Liver (tissue), 9 donors: ENCODE data around the gene RTP2. TPM values are rescaled to one million over a fixed set of nuclear protein-coding genes. Genes with fewer than 3 reads are reported as not detected.

Source experiments
- DNase-seq: peaks from one replicate; pipeline ENCODE4 v3.0.0-alpha.2; 2017; ENCODE audit warnings: low spot score
- H3K27ac ChIP-seq, 2 donors: one replicate each; pipeline ENCODE4 v1.7.0; 2013; ENCODE audit warnings: inconsistent platforms in 2 of 2, low read length in 2 of 2, control low read depth in 1 of 2, low read depth in 1 of 2, mild to moderate bottlenecking in 1 of 2
- H3K27me3 ChIP-seq, 4 donors: one replicate each; pipeline versions ENCODE4 v1.6.1 to v1.7.0; 2013; ENCODE audit warnings: low read length in 3 of 4, inconsistent platforms in 1 of 4, mild to moderate bottlenecking in 1 of 4, moderate library complexity in 1 of 4; ENCODE audit not compliant: control insufficient read depth in 4 of 4, insufficient read depth in 4 of 4
- H3K36me3 ChIP-seq, 4 donors: one replicate each; pipeline versions ENCODE4 v1.6.1 to v1.7.0; 2013; ENCODE audit warnings: low read length in 3 of 4, mild to moderate bottlenecking in 3 of 4, low read depth in 1 of 4, moderate library complexity in 1 of 4; ENCODE audit not compliant: control insufficient read depth in 4 of 4, insufficient read depth in 3 of 4
- H3K4me1 ChIP-seq, 4 donors: one replicate each; pipeline versions ENCODE4 v1.6.1 to v1.7.0; 2013; ENCODE audit warnings: low read length in 3 of 4, mild to moderate bottlenecking in 3 of 4, moderate library complexity in 1 of 4; ENCODE audit not compliant: control insufficient read depth in 4 of 4, insufficient read depth in 4 of 4
- H3K4me3 ChIP-seq, 3 donors: one replicate each; pipeline versions ENCODE4 v1.6.1 to v1.7.0; 2013; ENCODE audit warnings: low read length in 3 of 3, control low read depth in 1 of 3, low read depth in 1 of 3, mild to moderate bottlenecking in 1 of 3
- H3K9ac ChIP-seq, 2 donors: one replicate each; pipeline ENCODE4 v1.7.0; 2013; ENCODE audit warnings: low read length in 2 of 2, mild to moderate bottlenecking in 2 of 2, moderate library complexity in 2 of 2, control low read depth in 1 of 2, low read depth in 1 of 2
- H3K9me3 ChIP-seq, 4 donors: one replicate each; pipeline versions ENCODE4 v1.6.1 to v1.7.0; 2013; ENCODE audit warnings: low read length in 3 of 4; ENCODE audit not compliant: control insufficient read depth in 4 of 4
- EGR1 ChIP-seq, 2 donors: IDR thresholded peaks; 2 replicates each; pipeline ENCODE4 v1.6.1; 2016 to 2018; ENCODE audit warnings: antibody characterized with exemption in 2 of 2, low read depth in 2 of 2
- FOXA1 ChIP-seq: IDR thresholded peaks from 2 replicates; pipeline ENCODE4 v1.6.1; 2016; ENCODE audit warnings: antibody characterized with exemption
- FOXA2 ChIP-seq: IDR thresholded peaks from 2 replicates; pipeline ENCODE4 v1.6.1; 2016; ENCODE audit warnings: antibody characterized with exemption
- GABPA ChIP-seq, 2 donors: IDR thresholded peaks in 1 of 2; conservative IDR thresholded peaks in 1 of 2; 2 replicates each; pipeline ENCODE4 v1.6.1; 2016; ENCODE audit warnings: antibody characterized with exemption in 2 of 2, mild to moderate bottlenecking in 1 of 2, moderate library complexity in 1 of 2
- HNF4A ChIP-seq, 2 donors: conservative IDR thresholded peaks; 2 replicates each; pipeline ENCODE4 v1.6.1; 2016; ENCODE audit warnings: antibody characterized with exemption in 2 of 2, mild to moderate bottlenecking in 2 of 2
- HNF4G ChIP-seq: IDR thresholded peaks from 2 replicates; pipeline ENCODE4 v1.6.1; 2016; ENCODE audit warnings: antibody characterized with exemption
- JUND ChIP-seq, 2 donors: IDR thresholded peaks; 2 replicates each; pipeline ENCODE4 v1.6.1; 2016; ENCODE audit warnings: antibody characterized with exemption in 2 of 2
- NR2F2 ChIP-seq: IDR thresholded peaks from 2 replicates; pipeline ENCODE4 v1.6.1; 2016; ENCODE audit warnings: antibody characterized with exemption
- RAD21 ChIP-seq, 2 donors: IDR thresholded peaks; 2 replicates each; pipeline ENCODE4 v1.6.1; 2016; ENCODE audit warnings: antibody characterized with exemption in 2 of 2, mild to moderate bottlenecking in 2 of 2
- RXRA ChIP-seq, 2 donors: IDR thresholded peaks; 2 replicates each; pipeline ENCODE4 v1.6.1; 2017 to 2018; ENCODE audit warnings: antibody characterized with exemption in 2 of 2, mild to moderate bottlenecking in 1 of 2
- SP1 ChIP-seq: IDR thresholded peaks from 2 replicates; pipeline ENCODE4 v1.6.1; 2018; ENCODE audit warnings: antibody characterized with exemption, mild to moderate bottlenecking
- TAF1 ChIP-seq: conservative IDR thresholded peaks from 2 replicates; pipeline ENCODE4 v1.6.1; 2016; ENCODE audit warnings: antibody characterized with exemption, mild to moderate bottlenecking
- YY1 ChIP-seq: IDR thresholded peaks from 2 replicates; pipeline ENCODE4 v1.6.1; 2016; ENCODE audit warnings: antibody characterized with exemption, mild to moderate bottlenecking
- WGBS: extraction: QIAGEN DNeasy Blood & Tissue Kit; methylation state at CpG from one replicate; pipeline ENCODE4 v1.1.7; 2013; 5-methylcytosine and 5-hydroxymethylcytosine counted together
- polyA plus RNA-seq, 2 donors: library from polyadenylated mRNA; stranded (reverse) in 1 of 2; unstranded in 1 of 2; fragments of 200-250 nt in 1 of 2; fragments of >200 nt in 1 of 2; fragmentation: Nextera tagmentation in 1 of 2; extraction: Ambion mirVana in 1 of 2; gene quantifications; one replicate each; pipeline versions ENCODE4 v1.2.1 to v1.2.3, GENCODE V29; 2013 to 2015
- total RNA-seq, 2 donors: library from RNA; depleted of rRNA; stranded (reverse); fragments of >200 nt; gene quantifications; one replicate each; pipeline ENCODE4 v1.2.3, GENCODE V29; 2014
- TF ChIP-seq, protein P1 (sequence below): IDR thresholded peaks from 2 replicates; pipeline ENCODE4 v1.6.1; 2016; ENCODE audit warnings: antibody characterized with exemption
- TF ChIP-seq, protein P2 (sequence below): fragments of 150-350 bp; IDR thresholded peaks from 2 replicates; pipeline ENCODE4 v1.5.1; 2017; ENCODE audit warnings: improper control_type of control experiment, low read depth, low read length; ENCODE audit not compliant: missing input control
- TF ChIP-seq, protein P3 (sequence below): IDR thresholded peaks from 2 replicates; pipeline ENCODE4 v1.6.1; 2016; ENCODE audit warnings: antibody characterized with exemption
- TF ChIP-seq, protein P4 (sequence below): IDR thresholded peaks from 2 replicates; pipeline ENCODE4 v1.6.1; 2016; ENCODE audit warnings: antibody characterized with exemption
- TF ChIP-seq, protein P5 (sequence below): IDR thresholded peaks from 2 replicates; pipeline ENCODE4 v1.6.1; 2016; ENCODE audit warnings: antibody characterized with exemption, mild to moderate bottlenecking
- donor health status: healthy.
- donor health status: healthy.
- donor health status: healthy.
- donor health status: healthy.
- donor health status: healthy.

Gene RTP2
- total and polyA plus RNA-seq, 4 donors, result not detected

DNA sequence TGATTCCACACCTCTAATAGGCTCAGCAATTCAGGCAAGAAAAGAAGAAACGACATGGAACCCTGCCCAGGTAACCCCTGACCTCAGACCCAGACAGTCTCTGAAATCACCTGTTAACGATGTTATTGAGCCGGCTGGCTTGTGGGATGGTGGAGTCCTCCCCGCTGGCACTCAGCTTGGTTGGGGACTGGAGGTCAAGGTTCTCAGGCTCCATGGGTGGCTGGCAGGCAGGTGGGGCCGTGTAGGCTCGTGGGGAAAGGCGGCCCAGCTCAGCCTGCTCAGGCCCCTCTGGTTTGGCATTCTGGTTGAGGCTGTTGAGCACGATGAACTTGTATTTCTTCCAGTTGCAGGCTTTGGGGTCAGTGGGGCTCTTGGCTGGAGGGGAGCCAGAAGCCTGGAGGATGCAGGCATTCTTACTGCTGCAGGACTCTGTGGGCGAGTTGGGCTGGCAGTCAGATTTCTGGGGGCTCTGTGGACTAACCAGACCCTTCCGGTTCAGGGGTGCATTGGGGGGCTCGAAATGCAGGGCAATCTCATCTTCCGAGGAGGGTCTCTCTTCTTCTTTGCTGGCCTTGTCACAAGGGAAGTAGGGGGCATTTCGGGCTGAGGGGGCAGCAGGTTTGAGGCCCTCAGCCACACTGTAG lies 26.7 kb upstream of the RTP2 start:
- peaks cover 0 to 20% (median 12%) of the 10 kb centered on the region in 4 donors for H3K4me1 ChIP-seq
- DNase-seq, result no peak
- H3K27ac ChIP-seq, result no peak overlapping the region
- H3K4me3 ChIP-seq, result no peak overlapping the region
- H3K9me3 ChIP-seq, result no peaks in the 10 kb centered on the region
- H3K36me3 ChIP-seq, result peaks cover 17 to 96% (median 92%) of the 10 kb centered on the region in 4 donors
- H3K27me3 ChIP-seq, result no peaks in the 10 kb centered on the region
- WGBS, result 61% methylated on average over 13 of the region's 13 CpGs
- no peak overlapping the region for H3K9ac ChIP-seq
- no peak for TF ChIP-seq NR2F2
- TF ChIP-seq YY1, result no peak
- TF ChIP-seq SP1, result peak; percentile 49
- peak; percentile 43 to 66 for TF ChIP-seq HNF4A (conservative IDR thresholded peaks at IDR 0.05)
- peak; percentile 44 to 67 for TF ChIP-seq RXRA (IDR thresholded peaks at IDR 0.05)

DNA sequence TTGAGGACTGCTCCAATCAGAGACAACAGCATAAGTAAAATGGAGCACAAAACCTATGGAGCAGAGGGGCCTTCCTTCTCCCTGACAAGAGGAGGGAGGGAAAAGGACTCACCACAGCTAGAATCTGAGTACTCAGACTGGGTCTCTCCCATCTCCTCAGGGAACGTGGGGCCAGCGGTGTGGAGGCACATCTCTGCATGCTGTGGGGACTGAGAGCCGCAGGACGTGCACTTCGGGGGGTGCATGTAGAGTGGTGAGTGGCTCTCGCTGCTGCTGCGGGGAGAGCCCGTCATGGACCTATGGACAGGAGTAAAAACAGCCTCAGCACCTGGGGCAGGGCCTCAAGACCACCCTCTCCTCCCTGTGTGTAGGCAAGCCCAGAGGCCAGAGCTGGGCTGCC lies 25.9 kb upstream of the RTP2 start:
- H3K27me3 ChIP-seq, result no peaks in the 10 kb centered on the region
- TF ChIP-seq HNF4G (no peak), YY1 (no peak), RAD21 (IDR thresholded peaks at IDR 0.05) (no peak), JUND (IDR thresholded peaks at IDR 0.05) (no peak), RXRA (IDR thresholded peaks at IDR 0.05) (no peak), EGR1 (IDR thresholded peaks at IDR 0.05; ENCODE audit: low read depth in 2 of 2) (no peak), HNF4A (conservative IDR thresholded peaks at IDR 0.05) (no peak), FOXA1 (no peak), NR2F2 (no peak), SP1 (no peak), FOXA2 (no peak), TAF1 (no peak), GABPA (IDR thresholded peaks at IDR 0.05 in 1 of 2, conservative IDR thresholded peaks at IDR 0.05 in 1 of 2) (no peak)
- TF ChIP-seq, protein P1, sequence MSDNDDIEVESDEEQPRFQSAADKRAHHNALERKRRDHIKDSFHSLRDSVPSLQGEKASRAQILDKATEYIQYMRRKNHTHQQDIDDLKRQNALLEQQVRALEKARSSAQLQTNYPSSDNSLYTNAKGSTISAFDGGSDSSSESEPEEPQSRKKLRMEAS, result no peak
- TF ChIP-seq, protein P2, sequence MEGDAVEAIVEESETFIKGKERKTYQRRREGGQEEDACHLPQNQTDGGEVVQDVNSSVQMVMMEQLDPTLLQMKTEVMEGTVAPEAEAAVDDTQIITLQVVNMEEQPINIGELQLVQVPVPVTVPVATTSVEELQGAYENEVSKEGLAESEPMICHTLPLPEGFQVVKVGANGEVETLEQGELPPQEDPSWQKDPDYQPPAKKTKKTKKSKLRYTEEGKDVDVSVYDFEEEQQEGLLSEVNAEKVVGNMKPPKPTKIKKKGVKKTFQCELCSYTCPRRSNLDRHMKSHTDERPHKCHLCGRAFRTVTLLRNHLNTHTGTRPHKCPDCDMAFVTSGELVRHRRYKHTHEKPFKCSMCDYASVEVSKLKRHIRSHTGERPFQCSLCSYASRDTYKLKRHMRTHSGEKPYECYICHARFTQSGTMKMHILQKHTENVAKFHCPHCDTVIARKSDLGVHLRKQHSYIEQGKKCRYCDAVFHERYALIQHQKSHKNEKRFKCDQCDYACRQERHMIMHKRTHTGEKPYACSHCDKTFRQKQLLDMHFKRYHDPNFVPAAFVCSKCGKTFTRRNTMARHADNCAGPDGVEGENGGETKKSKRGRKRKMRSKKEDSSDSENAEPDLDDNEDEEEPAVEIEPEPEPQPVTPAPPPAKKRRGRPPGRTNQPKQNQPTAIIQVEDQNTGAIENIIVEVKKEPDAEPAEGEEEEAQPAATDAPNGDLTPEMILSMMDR, result no peak
- TF ChIP-seq, protein P3, sequence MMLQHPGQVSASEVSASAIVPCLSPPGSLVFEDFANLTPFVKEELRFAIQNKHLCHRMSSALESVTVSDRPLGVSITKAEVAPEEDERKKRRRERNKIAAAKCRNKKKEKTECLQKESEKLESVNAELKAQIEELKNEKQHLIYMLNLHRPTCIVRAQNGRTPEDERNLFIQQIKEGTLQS, result no peak
- TF ChIP-seq, protein P4, sequence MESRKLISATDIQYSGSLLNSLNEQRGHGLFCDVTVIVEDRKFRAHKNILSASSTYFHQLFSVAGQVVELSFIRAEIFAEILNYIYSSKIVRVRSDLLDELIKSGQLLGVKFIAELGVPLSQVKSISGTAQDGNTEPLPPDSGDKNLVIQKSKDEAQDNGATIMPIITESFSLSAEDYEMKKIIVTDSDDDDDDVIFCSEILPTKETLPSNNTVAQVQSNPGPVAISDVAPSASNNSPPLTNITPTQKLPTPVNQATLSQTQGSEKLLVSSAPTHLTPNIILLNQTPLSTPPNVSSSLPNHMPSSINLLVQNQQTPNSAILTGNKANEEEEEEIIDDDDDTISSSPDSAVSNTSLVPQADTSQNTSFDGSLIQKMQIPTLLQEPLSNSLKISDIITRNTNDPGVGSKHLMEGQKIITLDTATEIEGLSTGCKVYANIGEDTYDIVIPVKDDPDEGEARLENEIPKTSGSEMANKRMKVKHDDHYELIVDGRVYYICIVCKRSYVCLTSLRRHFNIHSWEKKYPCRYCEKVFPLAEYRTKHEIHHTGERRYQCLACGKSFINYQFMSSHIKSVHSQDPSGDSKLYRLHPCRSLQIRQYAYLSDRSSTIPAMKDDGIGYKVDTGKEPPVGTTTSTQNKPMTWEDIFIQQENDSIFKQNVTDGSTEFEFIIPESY, result no peak
- TF ChIP-seq, protein P5, sequence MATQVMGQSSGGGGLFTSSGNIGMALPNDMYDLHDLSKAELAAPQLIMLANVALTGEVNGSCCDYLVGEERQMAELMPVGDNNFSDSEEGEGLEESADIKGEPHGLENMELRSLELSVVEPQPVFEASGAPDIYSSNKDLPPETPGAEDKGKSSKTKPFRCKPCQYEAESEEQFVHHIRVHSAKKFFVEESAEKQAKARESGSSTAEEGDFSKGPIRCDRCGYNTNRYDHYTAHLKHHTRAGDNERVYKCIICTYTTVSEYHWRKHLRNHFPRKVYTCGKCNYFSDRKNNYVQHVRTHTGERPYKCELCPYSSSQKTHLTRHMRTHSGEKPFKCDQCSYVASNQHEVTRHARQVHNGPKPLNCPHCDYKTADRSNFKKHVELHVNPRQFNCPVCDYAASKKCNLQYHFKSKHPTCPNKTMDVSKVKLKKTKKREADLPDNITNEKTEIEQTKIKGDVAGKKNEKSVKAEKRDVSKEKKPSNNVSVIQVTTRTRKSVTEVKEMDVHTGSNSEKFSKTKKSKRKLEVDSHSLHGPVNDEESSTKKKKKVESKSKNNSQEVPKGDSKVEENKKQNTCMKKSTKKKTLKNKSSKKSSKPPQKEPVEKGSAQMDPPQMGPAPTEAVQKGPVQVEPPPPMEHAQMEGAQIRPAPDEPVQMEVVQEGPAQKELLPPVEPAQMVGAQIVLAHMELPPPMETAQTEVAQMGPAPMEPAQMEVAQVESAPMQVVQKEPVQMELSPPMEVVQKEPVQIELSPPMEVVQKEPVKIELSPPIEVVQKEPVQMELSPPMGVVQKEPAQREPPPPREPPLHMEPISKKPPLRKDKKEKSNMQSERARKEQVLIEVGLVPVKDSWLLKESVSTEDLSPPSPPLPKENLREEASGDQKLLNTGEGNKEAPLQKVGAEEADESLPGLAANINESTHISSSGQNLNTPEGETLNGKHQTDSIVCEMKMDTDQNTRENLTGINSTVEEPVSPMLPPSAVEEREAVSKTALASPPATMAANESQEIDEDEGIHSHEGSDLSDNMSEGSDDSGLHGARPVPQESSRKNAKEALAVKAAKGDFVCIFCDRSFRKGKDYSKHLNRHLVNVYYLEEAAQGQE, result no peak
- peaks cover 0 to 20% (median 12%) of the 10 kb centered on the region in 4 donors for H3K4me1 ChIP-seq
- H3K4me3 ChIP-seq, result no peak overlapping the region
- 92% methylated on average over 8 of the region's 8 CpGs for WGBS
- peaks cover 17 to 100% (median 95%) of the 10 kb centered on the region in 4 donors for H3K36me3 ChIP-seq
- no peak for DNase-seq
- no peak overlapping the region for H3K9ac ChIP-seq
- no peaks in the 10 kb centered on the region for H3K9me3 ChIP-seq
- H3K27ac ChIP-seq, result no peak overlapping the region
